Measurements from ENCODE around the gene NR2F1-AS1. TPM values are rescaled to one million over a fixed set of nuclear protein-coding genes. Genes with fewer than 3 reads are reported as not detected.

NR2F1-AS1 gene
- total and polyA plus RNA-seq, 2 experiments from 2014 or later = 0.59 to 4.5 TPM

DNA sequence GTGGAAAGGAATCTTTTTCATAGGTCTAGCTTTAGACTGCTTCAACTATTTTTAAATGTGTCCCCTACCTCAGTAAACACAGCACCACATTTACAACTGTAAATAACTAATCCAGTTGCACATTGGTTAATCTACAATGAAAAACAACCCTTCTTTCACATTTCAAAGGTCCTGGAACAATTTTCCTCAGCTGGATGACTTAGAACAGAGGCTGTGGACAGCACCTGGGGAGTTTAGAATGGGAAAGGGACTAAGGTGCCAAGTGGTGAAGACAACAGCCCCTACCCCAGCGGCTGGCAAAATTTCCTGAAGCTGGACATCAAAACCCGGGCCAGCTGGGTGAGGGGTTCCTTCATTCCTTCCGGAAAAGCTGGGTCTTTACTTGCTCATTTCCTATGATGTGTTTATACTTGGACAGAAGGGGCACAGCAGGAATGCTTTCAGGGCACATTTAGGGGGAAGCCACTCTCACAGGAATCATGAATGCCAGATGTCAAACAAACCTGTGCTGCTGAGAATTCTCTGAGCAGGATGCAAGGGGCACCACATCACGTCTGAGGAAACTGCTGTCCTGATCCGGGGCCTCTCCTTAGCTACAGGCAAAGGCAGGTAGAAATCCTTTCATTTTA lies 158.3 kb downstream of the NR2F1-AS1 start (continued):
- TF ChIP-seq, protein P1, sequence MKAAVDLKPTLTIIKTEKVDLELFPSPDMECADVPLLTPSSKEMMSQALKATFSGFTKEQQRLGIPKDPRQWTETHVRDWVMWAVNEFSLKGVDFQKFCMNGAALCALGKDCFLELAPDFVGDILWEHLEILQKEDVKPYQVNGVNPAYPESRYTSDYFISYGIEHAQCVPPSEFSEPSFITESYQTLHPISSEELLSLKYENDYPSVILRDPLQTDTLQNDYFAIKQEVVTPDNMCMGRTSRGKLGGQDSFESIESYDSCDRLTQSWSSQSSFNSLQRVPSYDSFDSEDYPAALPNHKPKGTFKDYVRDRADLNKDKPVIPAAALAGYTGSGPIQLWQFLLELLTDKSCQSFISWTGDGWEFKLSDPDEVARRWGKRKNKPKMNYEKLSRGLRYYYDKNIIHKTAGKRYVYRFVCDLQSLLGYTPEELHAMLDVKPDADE (IDR thresholded peaks at IDR 0.05) = no peak
- no peak for TF ChIP-seq EZH2phosphoT487 (IDR thresholded peaks at IDR 0.05; ENCODE audit: unreplicated experiment)

DNA sequence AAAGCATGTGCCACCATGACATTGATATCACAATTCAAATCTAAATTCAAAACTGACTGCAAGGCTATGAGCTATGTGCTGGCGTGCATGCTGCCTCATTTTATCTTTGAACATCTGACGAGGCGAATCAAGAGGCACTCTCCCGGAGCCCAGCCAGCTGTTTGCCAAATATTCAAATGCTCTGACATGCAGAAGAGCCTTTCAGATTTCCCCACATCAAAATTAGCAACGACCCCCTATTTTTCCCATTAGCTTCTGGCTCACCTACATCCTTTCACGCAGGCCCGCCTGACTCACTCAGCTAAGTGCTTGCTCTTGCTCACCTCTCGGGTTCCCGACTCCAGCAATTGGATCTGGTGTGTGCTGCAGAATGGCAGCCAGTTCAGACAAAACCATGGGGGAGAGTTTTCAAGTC lies 159.0 kb downstream of the NR2F1-AS1 start:
- Mint-ChIP-seq H3K27ac (peak overlapping the region; percentile 79), H3K4me1 (peaks cover 65% of the 10 kb centered on the region), H3K4me3 (peak overlapping the region; percentile 47), H3K36me3 (ENCODE audit: low read depth) (no peaks in the 10 kb centered on the region), H3K9me3 (no peaks in the 10 kb centered on the region; the same call in 2 of the 3 replicates), H3K27me3 (ENCODE audit: insufficient read depth, low read depth, poor library complexity) (peaks cover 5% of the 10 kb centered on the region)
- H3K4me3 ChIP-seq = peak overlapping the region; percentile 11; the same call in 1 of the 2 replicates
- H3K4me2 ChIP-seq = peak overlapping the region; percentile 56
- H3K36me3 ChIP-seq (ENCODE audit: insufficient read depth) = no peaks in the 10 kb centered on the region
- H3K27ac ChIP-seq (ENCODE audit: low read depth) = peak overlapping the region; percentile 73
- H3F3A ChIP-seq (replicated peaks; ENCODE audit: low read depth) = peaks cover 3% of the 10 kb centered on the region; the same call in 1 of the 2 replicates
- peak; percentile 72 for ATAC-seq
- H4K20me1 ChIP-seq (replicated peaks; ENCODE audit: insufficient read depth) = no peaks in the 10 kb centered on the region
- no peak overlapping the region for H2AFZ ChIP-seq
- H3K27me3 ChIP-seq (ENCODE audit: insufficient read depth) = no peaks in the 10 kb centered on the region
- no peaks in the 10 kb centered on the region for H3K79me2 ChIP-seq (replicated peaks; ENCODE audit: insufficient read depth)
- DNase-seq (ENCODE audit: low spot score) = peak; percentile 45
- no peaks in the 10 kb centered on the region for H3K9me2 ChIP-seq (ENCODE audit: insufficient read depth)
- peaks cover 46% of the 10 kb centered on the region for H3K4me1 ChIP-seq (ENCODE audit: insufficient read depth)
- TF ChIP-seq EZH2phosphoT487 (IDR thresholded peaks at IDR 0.05; ENCODE audit: unreplicated experiment) (no peak), NANOG (IDR thresholded peaks at IDR 0.05; ENCODE audit: borderline replicate concordance) (no peak), STAT1 (IDR thresholded peaks at IDR 0.05; ENCODE audit: unreplicated experiment) (no peak), ZNF331 (CRISPR knock-in tag; IDR thresholded peaks at IDR 0.05; ENCODE audit: low read depth) (no peak), JUNB (IDR thresholded peaks at IDR 0.05; ENCODE audit: unreplicated experiment) (no peak), POLR2AphosphoS5 (IDR thresholded peaks at IDR 0.05; ENCODE audit: low read depth) (no peak), EZH2 (IDR thresholded peaks at IDR 0.05; ENCODE audit: low read depth, unreplicated experiment) (no peak)
- TF ChIP-seq, protein P2, sequence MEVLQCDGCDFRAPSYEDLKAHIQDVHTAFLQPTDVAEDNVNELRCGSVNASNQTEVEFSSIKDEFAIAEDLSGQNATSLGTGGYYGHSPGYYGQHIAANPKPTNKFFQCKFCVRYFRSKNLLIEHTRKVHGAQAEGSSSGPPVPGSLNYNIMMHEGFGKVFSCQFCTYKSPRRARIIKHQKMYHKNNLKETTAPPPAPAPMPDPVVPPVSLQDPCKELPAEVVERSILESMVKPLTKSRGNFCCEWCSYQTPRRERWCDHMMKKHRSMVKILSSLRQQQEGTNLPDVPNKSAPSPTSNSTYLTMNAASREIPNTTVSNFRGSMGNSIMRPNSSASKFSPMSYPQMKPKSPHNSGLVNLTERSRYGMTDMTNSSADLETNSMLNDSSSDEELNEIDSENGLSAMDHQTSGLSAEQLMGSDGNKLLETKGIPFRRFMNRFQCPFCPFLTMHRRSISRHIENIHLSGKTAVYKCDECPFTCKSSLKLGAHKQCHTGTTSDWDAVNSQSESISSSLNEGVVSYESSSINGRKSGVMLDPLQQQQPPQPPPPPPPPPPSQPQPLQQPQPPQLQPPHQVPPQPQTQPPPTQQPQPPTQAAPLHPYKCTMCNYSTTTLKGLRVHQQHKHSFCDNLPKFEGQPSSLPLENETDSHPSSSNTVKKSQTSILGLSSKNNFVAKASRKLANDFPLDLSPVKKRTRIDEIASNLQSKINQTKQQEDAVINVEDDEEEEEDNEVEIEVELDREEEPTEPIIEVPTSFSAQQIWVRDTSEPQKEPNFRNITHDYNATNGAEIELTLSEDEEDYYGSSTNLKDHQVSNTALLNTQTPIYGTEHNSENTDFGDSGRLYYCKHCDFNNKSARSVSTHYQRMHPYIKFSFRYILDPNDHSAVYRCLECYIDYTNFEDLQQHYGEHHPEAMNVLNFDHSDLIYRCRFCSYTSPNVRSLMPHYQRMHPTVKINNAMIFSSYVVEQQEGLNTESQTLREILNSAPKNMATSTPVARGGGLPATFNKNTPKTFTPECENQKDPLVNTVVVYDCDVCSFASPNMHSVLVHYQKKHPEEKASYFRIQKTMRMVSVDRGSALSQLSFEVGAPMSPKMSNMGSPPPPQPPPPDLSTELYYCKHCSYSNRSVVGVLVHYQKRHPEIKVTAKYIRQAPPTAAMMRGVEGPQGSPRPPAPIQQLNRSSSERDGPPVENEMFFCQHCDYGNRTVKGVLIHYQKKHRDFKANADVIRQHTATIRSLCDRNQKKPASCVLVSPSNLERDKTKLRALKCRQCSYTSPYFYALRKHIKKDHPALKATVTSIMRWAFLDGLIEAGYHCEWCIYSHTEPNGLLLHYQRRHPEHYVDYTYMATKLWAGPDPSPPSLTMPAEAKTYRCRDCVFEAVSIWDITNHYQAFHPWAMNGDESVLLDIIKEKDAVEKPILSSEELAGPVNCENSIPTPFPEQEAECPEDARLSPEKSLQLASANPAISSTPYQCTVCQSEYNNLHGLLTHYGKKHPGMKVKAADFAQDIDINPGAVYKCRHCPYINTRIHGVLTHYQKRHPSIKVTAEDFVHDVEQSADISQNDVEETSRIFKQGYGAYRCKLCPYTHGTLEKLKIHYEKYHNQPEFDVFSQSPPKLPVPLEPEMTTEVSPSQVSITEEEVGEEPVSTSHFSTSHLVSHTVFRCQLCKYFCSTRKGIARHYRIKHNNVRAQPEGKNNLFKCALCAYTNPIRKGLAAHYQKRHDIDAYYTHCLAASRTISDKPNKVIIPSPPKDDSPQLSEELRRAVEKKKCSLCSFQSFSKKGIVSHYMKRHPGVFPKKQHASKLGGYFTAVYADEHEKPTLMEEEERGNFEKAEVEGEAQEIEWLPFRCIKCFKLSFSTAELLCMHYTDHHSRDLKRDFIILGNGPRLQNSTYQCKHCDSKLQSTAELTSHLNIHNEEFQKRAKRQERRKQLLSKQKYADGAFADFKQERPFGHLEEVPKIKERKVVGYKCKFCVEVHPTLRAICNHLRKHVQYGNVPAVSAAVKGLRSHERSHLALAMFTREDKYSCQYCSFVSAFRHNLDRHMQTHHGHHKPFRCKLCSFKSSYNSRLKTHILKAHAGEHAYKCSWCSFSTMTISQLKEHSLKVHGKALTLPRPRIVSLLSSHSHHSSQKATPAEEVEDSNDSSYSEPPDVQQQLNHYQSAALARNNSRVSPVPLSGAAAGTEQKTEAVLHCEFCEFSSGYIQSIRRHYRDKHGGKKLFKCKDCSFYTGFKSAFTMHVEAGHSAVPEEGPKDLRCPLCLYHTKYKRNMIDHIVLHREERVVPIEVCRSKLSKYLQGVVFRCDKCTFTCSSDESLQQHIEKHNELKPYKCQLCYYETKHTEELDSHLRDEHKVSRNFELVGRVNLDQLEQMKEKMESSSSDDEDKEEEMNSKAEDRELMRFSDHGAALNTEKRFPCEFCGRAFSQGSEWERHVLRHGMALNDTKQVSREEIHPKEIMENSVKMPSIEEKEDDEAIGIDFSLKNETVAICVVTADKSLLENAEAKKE (CRISPR knock-in tag; IDR thresholded peaks at IDR 0.05) = no peak
- TF ChIP-seq, protein P3, sequence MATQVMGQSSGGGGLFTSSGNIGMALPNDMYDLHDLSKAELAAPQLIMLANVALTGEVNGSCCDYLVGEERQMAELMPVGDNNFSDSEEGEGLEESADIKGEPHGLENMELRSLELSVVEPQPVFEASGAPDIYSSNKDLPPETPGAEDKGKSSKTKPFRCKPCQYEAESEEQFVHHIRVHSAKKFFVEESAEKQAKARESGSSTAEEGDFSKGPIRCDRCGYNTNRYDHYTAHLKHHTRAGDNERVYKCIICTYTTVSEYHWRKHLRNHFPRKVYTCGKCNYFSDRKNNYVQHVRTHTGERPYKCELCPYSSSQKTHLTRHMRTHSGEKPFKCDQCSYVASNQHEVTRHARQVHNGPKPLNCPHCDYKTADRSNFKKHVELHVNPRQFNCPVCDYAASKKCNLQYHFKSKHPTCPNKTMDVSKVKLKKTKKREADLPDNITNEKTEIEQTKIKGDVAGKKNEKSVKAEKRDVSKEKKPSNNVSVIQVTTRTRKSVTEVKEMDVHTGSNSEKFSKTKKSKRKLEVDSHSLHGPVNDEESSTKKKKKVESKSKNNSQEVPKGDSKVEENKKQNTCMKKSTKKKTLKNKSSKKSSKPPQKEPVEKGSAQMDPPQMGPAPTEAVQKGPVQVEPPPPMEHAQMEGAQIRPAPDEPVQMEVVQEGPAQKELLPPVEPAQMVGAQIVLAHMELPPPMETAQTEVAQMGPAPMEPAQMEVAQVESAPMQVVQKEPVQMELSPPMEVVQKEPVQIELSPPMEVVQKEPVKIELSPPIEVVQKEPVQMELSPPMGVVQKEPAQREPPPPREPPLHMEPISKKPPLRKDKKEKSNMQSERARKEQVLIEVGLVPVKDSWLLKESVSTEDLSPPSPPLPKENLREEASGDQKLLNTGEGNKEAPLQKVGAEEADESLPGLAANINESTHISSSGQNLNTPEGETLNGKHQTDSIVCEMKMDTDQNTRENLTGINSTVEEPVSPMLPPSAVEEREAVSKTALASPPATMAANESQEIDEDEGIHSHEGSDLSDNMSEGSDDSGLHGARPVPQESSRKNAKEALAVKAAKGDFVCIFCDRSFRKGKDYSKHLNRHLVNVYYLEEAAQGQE (IDR thresholded peaks at IDR 0.05; ENCODE audit: unreplicated experiment) = no peak
- TF ChIP-seq, protein P1 (IDR thresholded peaks at IDR 0.05) = no peak
